HFF-Myc (cell line): ENCODE data around the gene ECM2.

Experiments
- DNase-seq: peaks from one replicate; pipeline ENCODE4 v3.0.0-alpha.2; 2011; ENCODE audit warnings: low read depth; ENCODE audit errors: extremely low read depth
- H3K4me3 ChIP-seq: replicated peaks from 2 replicates; pipeline ENCODE4 v1.5.1; 2011; ENCODE audit warnings: low read depth, mild to moderate bottlenecking, control low read depth, low read length
- CTCF ChIP-seq: IDR thresholded peaks from 2 replicates; pipeline ENCODE4 v1.5.1; 2012; ENCODE audit warnings: mild to moderate bottlenecking, low read depth, low read length, control low read depth; ENCODE audit errors: missing control alignments

ECM2 gene

DNA sequence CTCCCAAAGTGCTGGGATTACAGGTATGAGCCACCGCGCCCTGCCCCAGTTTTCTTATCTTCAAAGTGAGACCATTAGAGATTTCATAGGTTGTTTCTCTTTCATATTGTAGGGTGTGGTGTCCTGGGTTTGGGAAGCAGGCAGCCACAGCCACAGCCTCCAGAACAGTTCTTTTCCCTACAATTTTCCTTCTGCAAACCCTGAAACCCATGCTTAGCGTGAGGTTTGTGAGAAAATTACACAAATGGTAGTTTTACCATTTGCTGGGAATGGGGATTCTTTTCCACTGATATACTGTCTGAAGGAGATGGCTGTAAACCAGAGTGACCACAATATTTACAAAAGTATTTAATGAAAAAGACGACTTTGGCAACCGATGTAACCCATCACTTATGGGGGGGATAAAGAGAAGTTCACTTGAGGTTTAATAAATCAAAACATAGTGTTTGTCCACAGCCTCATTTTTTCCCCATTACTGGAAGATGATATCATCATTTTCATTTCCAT, 26.7 kb upstream of the ECM2 start:
- no peak overlapping the region for H3K4me3 ChIP-seq
- no peak for TF ChIP-seq CTCF
- DNase-seq = peak; percentile 65

- peak; percentile 49 for DNase-seq
- H3K4me3 ChIP-seq = no peak overlapping the region
- TF ChIP-seq CTCF = no peak
These were observed 25.9 kb upstream of the ECM2 start for GRCh38 chr9:92561374-92562330.

GRCh38 chr9:92558612-92559374, 23.0 kb upstream of the ECM2 start:
- DNase-seq = no peak
- H3K4me3 ChIP-seq = no peak overlapping the region
- no peak for TF ChIP-seq CTCF

GRCh38 chr9:92550765-92551164, 15.0 kb upstream of the ECM2 start:
- no peak for DNase-seq
- H3K4me3 ChIP-seq = no peak overlapping the region
- no peak for TF ChIP-seq CTCF

DNA sequence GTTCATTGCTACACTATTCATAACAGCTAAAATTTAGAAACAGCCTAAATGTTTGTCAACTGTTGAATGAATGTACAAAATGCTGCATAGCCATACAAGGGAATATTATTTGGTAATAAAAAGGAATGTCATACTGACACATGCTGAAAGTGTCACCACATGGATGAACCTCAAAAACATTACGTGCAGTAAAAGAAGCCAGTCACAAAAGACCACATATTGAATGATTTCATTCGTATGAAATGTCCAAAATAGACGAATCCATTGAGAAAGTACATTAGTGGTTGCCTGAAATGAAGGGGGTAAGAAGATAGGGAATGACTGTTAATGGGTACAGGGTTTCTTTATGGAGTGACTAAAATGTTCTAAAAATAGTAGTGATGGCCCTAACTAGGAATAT, 11.6 kb upstream of the ECM2 start:
- DNase-seq = no peak
- no peak for TF ChIP-seq CTCF
- H3K4me3 ChIP-seq = no peak overlapping the region

- H3K4me3 ChIP-seq = no peak overlapping the region
- no peak for TF ChIP-seq CTCF
- no peak for DNase-seq
These were observed 9.3 kb upstream of the ECM2 start for GRCh38 chr9:92545002-92545510.
